BJ (cell line): ENCODE measurements around the gene MAT2B. TPM values are rescaled to one million over a fixed set of nuclear protein-coding genes. Genes with fewer than 3 reads are reported as not detected.

Experiments
- CTCF ChIA-PET: fragments of 350-600 bp; formaldehyde crosslinking; extraction: SDS; loops from one replicate; lab custom pipeline; 2021; ENCODE audit warnings: antibody characterized with exemption, inconsistent platforms; lab: Yijun Ruan, JAX
- POLR2A ChIA-PET: fragments of 300-600 bp; sonication (Branson Sonifier 250); formaldehyde crosslinking; extraction: SDS; loops from one replicate; lab custom pipeline; 2021; ENCODE audit warnings: antibody characterized with exemption; lab: Charles Lee
- DNase-seq: peaks from one replicate; pipeline ENCODE4 v3.0.0-alpha.2; 2011; ENCODE audit warnings: low read depth
- H3K27me3 ChIP-seq: 2 replicates; pipeline ENCODE4 v1.6.0; 2011; ENCODE audit warnings: low read length; ENCODE audit not compliant: control insufficient read depth, insufficient read depth
- H3K36me3 ChIP-seq: 2 replicates; pipeline ENCODE4 v1.5.1; 2011; ENCODE audit warnings: low read length; ENCODE audit not compliant: control insufficient read depth, insufficient read depth
- H3K4me3 ChIP-seq: 2 replicates; pipeline ENCODE4 v1.5.1; 2011; ENCODE audit warnings: low read depth, mild to moderate bottlenecking, control low read depth, low read length
- polyA plus RNA-seq: library from polyadenylated mRNA; depleted of rRNA; stranded (reverse); fragments of >200 nt; gene quantifications from 2 replicates; pipeline ENCODE4 v1.2.3, GENCODE V29; 2011
- TF ChIP-seq, protein P1 (sequence below): IDR thresholded peaks from 2 replicates; pipeline ENCODE4 v1.5.1; 2011; ENCODE audit warnings: low read depth, mild to moderate bottlenecking, control low read depth, inconsistent platforms, low read length, moderate library complexity; ENCODE audit not compliant: insufficient read depth

Gene MAT2B
- polyA plus RNA-seq, 1 experiment = 23.5 TPM

- POLR2A ChIA-PET = no interaction called here
- no peaks in the 10 kb centered on the region for H3K36me3 ChIP-seq
- H3K27me3 ChIP-seq = peaks cover 3% of the 10 kb centered on the region; the same call in 1 of the 2 replicates
- no peak overlapping the region for H3K4me3 ChIP-seq
- TF ChIP-seq, protein P1, sequence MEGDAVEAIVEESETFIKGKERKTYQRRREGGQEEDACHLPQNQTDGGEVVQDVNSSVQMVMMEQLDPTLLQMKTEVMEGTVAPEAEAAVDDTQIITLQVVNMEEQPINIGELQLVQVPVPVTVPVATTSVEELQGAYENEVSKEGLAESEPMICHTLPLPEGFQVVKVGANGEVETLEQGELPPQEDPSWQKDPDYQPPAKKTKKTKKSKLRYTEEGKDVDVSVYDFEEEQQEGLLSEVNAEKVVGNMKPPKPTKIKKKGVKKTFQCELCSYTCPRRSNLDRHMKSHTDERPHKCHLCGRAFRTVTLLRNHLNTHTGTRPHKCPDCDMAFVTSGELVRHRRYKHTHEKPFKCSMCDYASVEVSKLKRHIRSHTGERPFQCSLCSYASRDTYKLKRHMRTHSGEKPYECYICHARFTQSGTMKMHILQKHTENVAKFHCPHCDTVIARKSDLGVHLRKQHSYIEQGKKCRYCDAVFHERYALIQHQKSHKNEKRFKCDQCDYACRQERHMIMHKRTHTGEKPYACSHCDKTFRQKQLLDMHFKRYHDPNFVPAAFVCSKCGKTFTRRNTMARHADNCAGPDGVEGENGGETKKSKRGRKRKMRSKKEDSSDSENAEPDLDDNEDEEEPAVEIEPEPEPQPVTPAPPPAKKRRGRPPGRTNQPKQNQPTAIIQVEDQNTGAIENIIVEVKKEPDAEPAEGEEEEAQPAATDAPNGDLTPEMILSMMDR = no peak
- CTCF ChIA-PET = interaction anchor here (1.1 kb wide), 1 partner anchor 35 kb away, joined by 3 read pairs; no protein-coding TSS in a partner anchor
- no peak for DNase-seq
Measured at GRCh38 chr5:163529698-163530097, 24.3 kb downstream of the MAT2B start.

- Histone ChIP-seq H3K4me3 (no peak overlapping the region), H3K36me3 (no peaks in the 10 kb centered on the region), H3K27me3 (peaks cover 3% of the 10 kb centered on the region; the same call in 1 of the 2 replicates)
- ChIA-PET CTCF (no interaction called here), POLR2A (no interaction called here)
- DNase-seq = no peak
- TF ChIP-seq, protein P1 = no peak
Measured at GRCh38 chr5:163531272-163531671, 25.9 kb downstream of the MAT2B start.

DNA sequence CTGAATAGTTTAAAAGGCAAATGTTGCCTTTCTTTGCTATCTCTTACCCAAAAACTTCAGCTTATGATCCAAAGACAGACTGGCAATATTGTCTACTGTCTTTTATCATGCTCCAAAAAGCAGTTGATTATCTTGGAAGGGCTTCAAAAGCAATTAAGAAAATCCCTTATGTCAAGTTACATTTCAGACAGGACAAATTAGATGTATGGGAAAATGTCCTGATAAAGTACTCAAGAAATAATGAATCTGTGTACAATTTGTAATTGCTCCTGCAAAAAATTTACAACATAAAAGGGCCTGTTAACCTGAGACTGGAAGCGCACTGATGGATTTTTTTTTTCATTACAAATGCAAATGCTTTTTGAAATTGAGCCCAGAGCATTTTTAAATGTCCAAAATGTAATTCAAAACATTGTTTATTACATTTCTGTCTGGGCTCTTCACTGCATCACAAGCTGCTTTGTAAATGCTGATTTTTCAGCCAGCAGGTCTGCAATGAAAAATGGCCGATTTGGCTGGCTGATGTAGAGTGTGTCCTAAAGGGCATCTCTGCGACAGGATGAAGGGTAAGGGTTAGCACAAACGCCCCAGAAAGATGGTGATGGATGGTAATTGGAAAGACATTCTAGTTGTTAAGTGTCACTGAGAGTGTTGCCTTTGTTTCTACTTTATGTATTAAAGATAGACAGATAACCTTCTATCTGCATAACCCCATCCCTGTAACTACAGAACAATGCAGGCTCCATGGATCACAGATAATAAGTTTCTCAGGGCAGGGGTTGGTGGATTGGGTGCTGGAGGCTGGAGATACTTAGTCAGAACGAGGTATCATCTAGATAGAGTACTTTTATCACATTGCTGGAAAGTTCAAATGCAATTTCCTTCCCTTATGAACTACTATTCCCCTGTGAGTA is 27.0 kb downstream of the MAT2B start:
- POLR2A ChIA-PET = no interaction called here
- peaks cover 3% of the 10 kb centered on the region; the same call in 1 of the 2 replicates for H3K27me3 ChIP-seq
- TF ChIP-seq, protein P1 = no peak
- H3K36me3 ChIP-seq = no peaks in the 10 kb centered on the region
- no peak for DNase-seq
- no peak overlapping the region for H3K4me3 ChIP-seq
- CTCF ChIA-PET = no interaction called here

DNA sequence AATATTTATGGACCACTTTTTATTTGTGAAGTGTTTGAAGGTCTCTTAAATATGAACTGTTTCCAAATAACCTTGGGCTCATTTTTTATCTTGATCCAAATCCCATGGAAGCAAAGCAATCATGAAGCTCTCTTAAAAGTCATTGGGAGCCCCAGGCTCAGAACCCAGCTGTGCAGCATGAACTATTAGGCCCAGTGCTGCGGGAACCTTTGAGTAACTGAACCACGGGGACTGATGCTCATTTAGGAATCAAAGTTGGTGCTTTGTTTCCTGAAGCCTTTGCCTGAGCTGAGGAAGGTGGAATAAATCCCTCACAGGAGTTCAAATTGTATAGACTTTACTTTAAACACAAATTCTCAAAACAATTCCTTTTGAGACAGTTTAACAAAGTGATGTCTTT is 27.8 kb downstream of the MAT2B start:
- CTCF ChIA-PET = no interaction called here

More for the DNA sequence above, 27.8 kb downstream of the MAT2B start:
- POLR2A ChIA-PET = no interaction called here
- no peak for DNase-seq
- Histone ChIP-seq H3K4me3 (no peak overlapping the region), H3K27me3 (peaks cover 3% of the 10 kb centered on the region; the same call in 1 of the 2 replicates), H3K36me3 (no peaks in the 10 kb centered on the region)
- TF ChIP-seq, protein P1 = no peak
